Adrenal gland (tissue), 12 donors: Measurements from ENCODE around the gene PRICKLE4. TPM values are rescaled to one million over a fixed set of nuclear protein-coding genes. Genes with fewer than 3 reads are reported as not detected.

Experiments used
- DNase-seq, 7 donors: peaks; one replicate each; pipeline ENCODE4 v3.0.0-alpha.2; 2019 to 2020
- H3K27ac ChIP-seq, 5 donors: fragments of 200-600 bp; sonication (generic) in 4 of 5; 1 replicate in 3 of 5; 2 replicates in 2 of 5; pipeline versions ENCODE4 v1.5.1 to v1.8.0; 2016 to 2020; ENCODE audit warnings: mild to moderate bottlenecking in 1 of 5
- H3K27me3 ChIP-seq: fragments of 200-600 bp; 2 replicates; pipeline ENCODE4 v1.8.0; 2021
- H3K36me3 ChIP-seq, 2 donors: fragments of 200-600 bp; replicated peaks in 1 of 2; 1 replicate in 1 of 2; 2 replicates in 1 of 2; pipeline versions ENCODE4 v1.5.1 to v1.8.0; 2018 to 2022
- H3K4me1 ChIP-seq, 2 donors: fragments of 200-600 bp; replicated peaks in 1 of 2; 1 replicate in 1 of 2; 2 replicates in 1 of 2; pipeline versions ENCODE4 v1.5.1 to v1.8.0; 2018 to 2021
- H3K4me3 ChIP-seq, 4 donors: fragments of 200-600 bp; sonication (generic) in 3 of 4; one replicate each; pipeline ENCODE4 v1.5.1; 2016 to 2018
- H3K9me3 ChIP-seq, 3 donors: fragments of 200-600 bp; sonication (generic) in 1 of 3; replicated peaks in 1 of 3; 1 replicate in 2 of 3; 2 replicates in 1 of 3; pipeline versions ENCODE4 v1.5.1 to v1.8.0; 2016 to 2021
- POLR2A ChIP-seq, 2 donors: fragments of 450-650 bp; IDR thresholded peaks; one replicate each; pipeline ENCODE4 v1.6.1; 2017; ENCODE audit warnings: antibody characterized with exemption in 2 of 2, mild to moderate bottlenecking in 2 of 2, moderate library complexity in 1 of 2
- WGBS, 4 donors: extraction: QIAGEN DNeasy Blood & Tissue Kit in 2 of 4; methylation state at CpG; one replicate each; pipeline versions ENCODE4 v1.1.5 to v1.1.7; 2013 to 2017; 5-methylcytosine and 5-hydroxymethylcytosine counted together
- intact Hi-C, 2 donors: fragments of 100-400 bp; cut with DNase I; formaldehyde crosslinking; loops; one replicate each; pipeline versions ENCODE4 v1.14.1 to v1.15.0; 2022 to 2023
- polyA plus RNA-seq, 3 donors: library from polyadenylated mRNA; stranded (reverse); fragments of 200-250 nt in 2 of 3; fragments of 350-450 nt in 1 of 3; fragmentation: Illumina TruSeq in 1 of 3; extraction: RNeasy Lipid Tissue Mini Kit (QIAGEN cat#74804) in 1 of 3; gene quantifications; one replicate each; pipeline ENCODE4 v1.2.3, GENCODE V29; 2013 to 2014
- total RNA-seq, 9 donors: library from RNA; depleted of rRNA in 4 of 9; stranded (reverse); fragments of >200 nt in 4 of 9; fragments of 120-200 nt in 1 of 9; fragmentation: NEBNext Ultra II Directional in 1 of 9; extraction: Animal tissue kit (Norgen Biotek cat#: 25700) in 1 of 9; gene quantifications; one replicate each; pipeline versions ENCODE4 v1.1.0 to v1.2.4, GENCODE V29; 2013 to 2023
- TF ChIP-seq, protein P1 (sequence below), 6 experiments: fragments of 450-650 bp in 4 of 6; fragments of 200-600 bp in 2 of 6; sonication (generic) in 1 of 6; IDR thresholded peaks; 1 replicate in 5 of 6; 2 replicates in 1 of 6; pipeline versions ENCODE4 v1.5.1 to v1.8.0; 2016 to 2021; ENCODE audit warnings: antibody characterized with exemption in 6 of 6, mild to moderate bottlenecking in 2 of 6, moderate library complexity in 1 of 6
- donor health status: healthy with polysubstance abuse.
- donor health status: Bipolar disorder and iron deficiency.
- donor health status: DM: yes; HTN: yes; CAD: no.
- donor health status: DM: no; HTN: no; CAD: no.
- donor health status: DM: no; HTN: no; CAD: no.
- donor health status: DM: yes; HTN: yes; CAD: no.

Gene PRICKLE4
- total and polyA plus RNA-seq, 12 donors = 0.28 to 7.1 (median 3.8) TPM; not detected in 2

DNA sequence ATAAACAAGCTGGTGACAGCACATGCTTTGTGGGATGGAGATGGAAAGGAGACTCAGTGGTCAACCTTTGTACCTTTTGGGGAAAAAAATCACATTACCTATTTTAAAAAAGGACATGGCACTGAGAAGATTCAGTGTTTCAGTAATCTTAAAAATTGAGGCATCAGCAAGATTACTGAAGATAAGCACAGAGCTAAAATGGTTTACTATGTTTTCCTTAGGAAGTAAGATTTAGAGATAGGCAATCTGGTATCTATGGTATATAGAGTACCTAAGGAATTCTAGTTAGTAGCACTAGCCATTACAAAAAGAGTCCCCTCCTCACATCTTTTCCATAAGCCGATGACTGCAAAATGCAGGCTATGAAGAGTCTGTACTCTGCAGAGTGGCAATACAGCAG is 42.6 kb downstream of the PRICKLE4 start:
- intact Hi-C loops = no loop called here
- H3K27ac ChIP-seq = no peak overlapping the region

DNA sequence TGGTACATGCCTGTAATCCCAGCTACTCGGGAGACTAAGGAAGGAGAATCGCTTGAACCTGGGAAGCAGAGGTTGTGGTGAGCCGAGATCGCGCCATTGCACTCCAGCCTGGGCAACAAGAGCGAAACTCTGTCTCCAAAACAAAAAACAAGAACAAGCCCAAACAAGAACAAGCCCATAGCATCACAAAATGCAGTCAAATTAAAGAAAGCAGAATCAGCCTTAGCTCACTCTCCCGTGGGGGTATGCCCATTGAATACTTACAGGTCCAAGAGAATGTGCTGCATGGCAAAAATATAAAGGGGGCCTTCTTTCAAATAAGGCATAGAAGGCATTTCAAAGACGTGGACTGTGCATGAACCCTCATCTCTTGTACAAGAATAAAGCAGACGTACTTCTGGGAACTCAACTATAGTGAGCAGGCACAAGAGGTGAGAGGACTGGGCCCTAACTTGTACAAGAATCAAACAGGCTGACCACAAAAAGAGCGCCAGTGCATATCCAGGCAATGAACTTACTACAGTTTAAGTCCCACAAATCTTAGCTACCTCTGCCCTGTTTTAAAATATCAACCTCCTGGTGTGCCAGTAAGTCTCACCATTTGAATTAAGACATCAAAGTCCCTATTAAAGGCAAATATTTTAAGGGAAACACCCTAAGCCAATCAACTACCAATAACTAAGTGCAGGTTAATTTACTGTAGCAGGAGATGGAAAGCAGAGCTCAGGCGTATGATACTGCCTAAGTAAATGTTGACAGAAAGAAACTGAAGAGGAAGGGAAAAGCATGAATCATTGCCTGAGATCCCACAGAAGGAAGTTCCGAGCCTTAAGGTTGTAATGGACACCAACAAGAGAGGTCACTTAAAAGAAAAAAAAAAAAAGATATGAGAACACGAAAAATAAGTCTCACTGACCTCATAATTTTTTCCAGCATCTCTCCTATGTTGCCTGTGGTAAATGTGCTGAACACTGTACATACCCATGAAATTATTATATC is 44.3 kb downstream of the PRICKLE4 start:
- H3K4me3 ChIP-seq = no peak overlapping the region
- no peak overlapping the region for H3K27ac ChIP-seq
- H3K4me1 ChIP-seq = no peaks in the 10 kb centered on the region
- H3K27me3 ChIP-seq = no peaks in the 10 kb centered on the region
- DNase-seq = no peak
- TF ChIP-seq, protein P1, sequence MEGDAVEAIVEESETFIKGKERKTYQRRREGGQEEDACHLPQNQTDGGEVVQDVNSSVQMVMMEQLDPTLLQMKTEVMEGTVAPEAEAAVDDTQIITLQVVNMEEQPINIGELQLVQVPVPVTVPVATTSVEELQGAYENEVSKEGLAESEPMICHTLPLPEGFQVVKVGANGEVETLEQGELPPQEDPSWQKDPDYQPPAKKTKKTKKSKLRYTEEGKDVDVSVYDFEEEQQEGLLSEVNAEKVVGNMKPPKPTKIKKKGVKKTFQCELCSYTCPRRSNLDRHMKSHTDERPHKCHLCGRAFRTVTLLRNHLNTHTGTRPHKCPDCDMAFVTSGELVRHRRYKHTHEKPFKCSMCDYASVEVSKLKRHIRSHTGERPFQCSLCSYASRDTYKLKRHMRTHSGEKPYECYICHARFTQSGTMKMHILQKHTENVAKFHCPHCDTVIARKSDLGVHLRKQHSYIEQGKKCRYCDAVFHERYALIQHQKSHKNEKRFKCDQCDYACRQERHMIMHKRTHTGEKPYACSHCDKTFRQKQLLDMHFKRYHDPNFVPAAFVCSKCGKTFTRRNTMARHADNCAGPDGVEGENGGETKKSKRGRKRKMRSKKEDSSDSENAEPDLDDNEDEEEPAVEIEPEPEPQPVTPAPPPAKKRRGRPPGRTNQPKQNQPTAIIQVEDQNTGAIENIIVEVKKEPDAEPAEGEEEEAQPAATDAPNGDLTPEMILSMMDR (IDR thresholded peaks at IDR 0.05) = no peak
- TF ChIP-seq POLR2A (IDR thresholded peaks at IDR 0.05) = no peak
- WGBS, 4 donors = 85 to 90% (median 87%) methylated on average over 13 of the region's 13 CpGs
- intact Hi-C loops = no loop called here
- H3K9me3 ChIP-seq = no peaks in the 10 kb centered on the region
- no peaks in the 10 kb centered on the region for H3K36me3 ChIP-seq

More for the DNA sequence above, 42.6 kb downstream of the PRICKLE4 start:
- Histone ChIP-seq H3K27me3 (no peaks in the 10 kb centered on the region), H3K4me1 (no peaks in the 10 kb centered on the region), H3K36me3 (no peaks in the 10 kb centered on the region), H3K9me3 (no peaks in the 10 kb centered on the region), H3K4me3 (no peak overlapping the region)
- DNase-seq = no peak
- TF ChIP-seq, protein P1 (IDR thresholded peaks at IDR 0.05) = no peak
- 86 to 100% (median 94%) methylated on average over 1 of the region's 1 CpG for WGBS, 4 donors

DNA sequence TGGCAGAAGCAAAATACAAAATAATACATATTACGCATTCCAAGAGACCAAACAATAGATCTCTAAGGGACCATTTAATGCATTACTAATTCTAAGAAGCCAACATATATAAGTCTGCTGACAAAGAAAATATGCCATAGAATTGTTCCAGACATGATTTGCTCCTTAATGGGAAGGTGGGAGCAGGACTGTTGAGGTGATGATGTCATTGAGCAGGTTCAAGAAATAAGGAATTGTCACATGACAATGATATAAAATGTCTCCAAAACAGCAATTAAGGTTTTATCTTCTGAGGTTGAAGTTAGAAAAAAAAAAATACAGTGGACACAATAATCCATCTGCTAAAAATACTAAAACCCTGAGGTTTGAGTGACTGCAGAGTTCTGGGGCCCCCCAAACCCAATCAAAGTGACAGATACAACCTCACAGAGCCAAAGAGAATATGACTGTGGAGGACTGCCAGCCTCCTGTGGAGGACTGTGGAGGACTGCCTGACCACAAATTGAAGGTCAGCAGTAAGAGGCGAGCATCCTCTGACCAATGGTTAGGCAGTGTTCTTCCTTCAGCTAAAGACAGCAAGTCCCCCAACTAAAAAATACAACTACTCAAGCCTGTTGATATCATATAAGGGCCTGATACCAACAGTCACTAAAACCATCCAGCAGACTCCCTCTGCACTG is 45.9 kb downstream of the PRICKLE4 start:
- WGBS, 4 donors = 94 to 98% (median 95%) methylated on average over 2 of the region's 2 CpGs
- intact Hi-C loops = no loop called here

DNA sequence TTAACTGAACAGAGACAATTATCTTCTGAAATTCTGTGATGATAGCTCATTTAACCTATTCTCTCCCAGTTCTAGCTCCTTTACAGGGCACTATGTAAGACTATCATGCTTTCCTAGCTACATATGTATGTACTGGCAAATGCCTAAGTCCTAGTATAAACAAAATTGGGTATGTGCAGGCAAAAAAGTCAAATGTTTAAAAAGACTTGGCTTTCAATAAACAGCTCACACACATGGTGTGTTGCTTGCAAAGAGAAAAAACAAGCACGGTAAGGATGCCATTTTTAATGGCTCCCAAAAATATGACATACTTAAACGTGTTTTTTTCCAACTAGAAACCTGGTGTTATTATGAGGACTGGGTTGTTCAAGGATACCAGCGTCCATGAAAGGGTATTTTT is 51.7 kb downstream of the PRICKLE4 start:
- TF ChIP-seq, protein P1 (IDR thresholded peaks at IDR 0.05) = no peak
- no peak for TF ChIP-seq POLR2A (IDR thresholded peaks at IDR 0.05)
- Histone ChIP-seq H3K36me3 (no peaks in the 10 kb centered on the region), H3K9me3 (no peaks in the 10 kb centered on the region), H3K27ac (no peak overlapping the region), H3K4me3 (no peak overlapping the region), H3K27me3 (no peaks in the 10 kb centered on the region), H3K4me1 (no peaks in the 10 kb centered on the region)
- DNase-seq = no peak
- WGBS, 4 donors = 40 to 56% (median 49%) methylated on average over 3 of the region's 3 CpGs
- intact Hi-C loops = no loop called here

More for the DNA sequence above, 45.9 kb downstream of the PRICKLE4 start:
- no peak for DNase-seq
- Histone ChIP-seq H3K27me3 (no peaks in the 10 kb centered on the region), H3K4me3 (no peak overlapping the region), H3K9me3 (no peaks in the 10 kb centered on the region), H3K36me3 (no peaks in the 10 kb centered on the region), H3K27ac (no peak overlapping the region), H3K4me1 (no peaks in the 10 kb centered on the region)
- TF ChIP-seq, protein P1 (IDR thresholded peaks at IDR 0.05) = no peak
- TF ChIP-seq POLR2A (IDR thresholded peaks at IDR 0.05) = no peak
